Measurements from ENCODE around the gene FAM98C. TPM values are rescaled to one million over a fixed set of nuclear protein-coding genes. Genes with fewer than 3 reads are reported as not detected.

The FAM98C gene
- total and polyA plus RNA-seq, 2 donors (not counting 1 experiment from before 2014, with no cell fraction given) = 44.1 to 73.5 TPM

- no CpG with 5 or more reads among the region's 3 CpGs for WGBS (ENCODE audit: insufficient coverage)
Observed at GRCh38 chr19:38401148-38401547, 1.7 kb upstream of the FAM98C start.

More at GRCh38 chr19:38401148-38401547, 1.7 kb upstream of the FAM98C start:
- Histone ChIP-seq H3K4me3 (ENCODE audit: control extremely low read depth in 1 of 5, extremely low read depth in 1 of 5, insufficient read depth in 1 of 5, low read depth in 2 of 5, low read length in 4 of 5) (no peak overlapping the region), H3K27me3 (replicated peaks in 1 of 4; ENCODE audit: control extremely low read depth in 1 of 4, control insufficient read depth in 3 of 4, insufficient read depth in 4 of 4, low read length in 3 of 4) (peaks cover 0 to 39% (median 13%) of the 10 kb centered on the region in 4 experiments), H3K27ac (ENCODE audit: low read length in 2 of 2) (no peak overlapping the region), H3K79me2 (ENCODE audit: control insufficient read depth, insufficient read depth, low read length) (peaks cover 11% of the 10 kb centered on the region), H3K9me3 (ENCODE audit: control extremely low read depth in 1 of 3, control insufficient read depth in 2 of 3, insufficient read depth in 1 of 3, low read length in 2 of 3) (peaks cover 0 to 3% (median 0%) of the 10 kb centered on the region in 3 donors), H3K36me3 (replicated peaks in 1 of 2; ENCODE audit: control extremely low read depth in 1 of 2, control insufficient read depth in 1 of 2, extremely low read depth in 1 of 2, insufficient read depth in 2 of 2, low read length in 1 of 2) (peaks cover 0 to 10% of the 10 kb centered on the region in 2 experiments), H2AFZ (ENCODE audit: insufficient read depth, low read depth, low read length, poor library complexity, severe bottlenecking) (no peak overlapping the region), H3K4me2 (replicated peaks; ENCODE audit: low read depth, low read length, poor library complexity, severe bottlenecking) (no peak overlapping the region), H3K4me1 (ENCODE audit: control insufficient read depth in 2 of 2, insufficient read depth in 2 of 2, low read length in 2 of 2) (peaks cover 7 to 16% of the 10 kb centered on the region in 2 donors), H3K9ac (ENCODE audit: low read length) (no peak overlapping the region), H4K20me1 (ENCODE audit: control insufficient read depth, insufficient read depth, low read length, poor library complexity, severe bottlenecking) (no peaks in the 10 kb centered on the region)
- H3K4me3 Mint-ChIP-seq = no peak overlapping the region
- H3K9me3 Mint-ChIP-seq (ENCODE audit: insufficient read depth) = no peaks in the 10 kb centered on the region
- H3K27ac Mint-ChIP-seq = no peak overlapping the region
- peaks cover 31% of the 10 kb centered on the region for H3K27me3 Mint-ChIP-seq
- peaks cover 23% of the 10 kb centered on the region for H3K4me1 Mint-ChIP-seq
- intact Hi-C loops (cut with micrococcal nuclease) = loop anchor here (5.0 kb wide), 2 partner anchors 331 to 926 kb away; no protein-coding TSS in a partner anchor
- DNase-seq (no peak), ATAC-seq (ENCODE audit: low read depth) (no peak)
- no peak for TF ChIP-seq CTCF (IDR thresholded peaks at IDR 0.05)
- no peak for TF ChIP-seq EZH2 (IDR thresholded peaks at IDR 0.05; ENCODE audit: borderline replicate concordance, insufficient read depth, low read depth, low read length, poor library complexity, severe bottlenecking)
- ChIA-PET CTCF (interaction anchor here (3.9 kb wide), 1 partner anchor 114 kb away, joined by 31 read pairs; no protein-coding TSS in a partner anchor), POLR2A (interaction anchor here (0.7 kb wide), 1 partner anchor 237 kb away, joined by 3 read pairs; no protein-coding TSS in a partner anchor)

Measured in B cell (primary cell).